SK-N-MC (cell line): ENCODE results near the gene CRTC1.
A peak's percentile ranks its signal among the peaks of the same experiment; 100 is the strongest.
"Not testable (repeated sequence)": the region's sequence is repeated elsewhere in the genome, so short reads cannot be mapped to it uniquely, and the experiment has no call there.

Experiments used
- DNase-seq: peaks from one replicate; pipeline ENCODE4 v3.0.0-alpha.2; 2011; ENCODE audit warnings: low read depth, low spot score
- H3K27ac ChIP-seq: fragments of 200-600 bp; sonication (generic); 2 replicates; pipeline ENCODE4 v1.5.1; 2016; ENCODE audit warnings: mixed run types
- H3K36me3 ChIP-seq: fragments of 200-600 bp; sonication (generic); 2 replicates; pipeline ENCODE4 v1.6.1; 2017; ENCODE audit warnings: antibody characterized with exemption, low read length, mixed read lengths; ENCODE audit not compliant: insufficient read depth
- H3K4me3 ChIP-seq: fragments of 200-600 bp; sonication (generic); 2 replicates; pipeline ENCODE4 v1.5.1; 2016
- H3K9ac ChIP-seq: fragments of 200-600 bp; sonication (generic); 2 replicates; pipeline ENCODE4 v1.8.0; 2017; ENCODE audit warnings: mixed run types, mixed read lengths; ENCODE audit not compliant: insufficient read length
- H3K9me3 ChIP-seq: fragments of 200-600 bp; sonication (generic); 2 replicates; pipeline ENCODE4 v1.6.1; 2017; ENCODE audit warnings: low read depth, mild to moderate bottlenecking, antibody characterized with exemption, low read length, moderate library complexity, mixed read lengths
- EZH2 ChIP-seq: fragments of 200-600 bp; sonication (generic); IDR thresholded peaks from one replicate; pipeline ENCODE4 v1.6.1; 2017; ENCODE audit warnings: antibody characterized with exemption
- FOXP2 ChIP-seq: optimal IDR thresholded peaks from 2 replicates; pipeline ENCODE3; 2011; ENCODE audit warnings: mild to moderate bottlenecking, moderate library complexity; ENCODE audit not compliant: insufficient read depth; ENCODE audit errors: extremely low read length, control extremely low read depth
- POLR2AphosphoS5 ChIP-seq: IDR thresholded peaks from 2 replicates; pipeline ENCODE4 v1.6.1; 2012; ENCODE audit warnings: mild to moderate bottlenecking, low read depth, low read length, borderline replicate concordance

Gene CRTC1

DNA sequence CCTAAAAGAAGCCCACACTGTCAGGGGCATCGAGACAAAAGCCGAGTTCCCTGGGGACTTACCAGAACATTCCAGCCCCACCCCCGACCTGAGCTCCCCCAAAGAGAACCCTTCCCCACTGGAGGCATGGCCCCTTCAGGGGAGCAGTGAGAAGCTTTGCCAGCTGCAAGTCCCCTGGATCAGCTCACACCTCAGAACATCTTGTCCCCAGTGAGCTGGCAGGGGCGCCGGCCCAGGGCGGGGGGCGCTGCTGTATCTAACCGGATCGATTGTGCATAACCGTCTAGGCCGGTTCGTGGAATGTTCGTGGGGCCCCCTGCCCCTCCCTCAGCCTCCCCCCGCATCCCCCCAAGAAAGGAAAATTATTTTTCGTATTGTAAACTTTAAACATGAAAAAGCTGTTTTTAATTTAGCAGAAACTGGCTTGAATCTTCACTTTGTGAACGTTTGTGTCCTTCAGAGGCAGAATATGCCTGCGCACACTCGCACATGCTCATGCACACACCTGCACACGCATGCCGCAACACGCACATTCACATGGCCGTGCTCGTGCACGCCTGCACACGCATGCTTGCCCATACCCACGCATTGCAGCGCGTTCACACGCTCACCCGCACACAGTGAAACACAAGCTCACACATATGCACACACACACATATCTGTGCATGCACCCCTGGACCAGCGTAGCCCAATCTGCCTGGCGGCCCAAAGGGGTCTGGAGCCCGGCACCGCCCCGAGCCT, 12.0 kb upstream of the CRTC1 start:
- DNase-seq = no peak
- H3K27ac ChIP-seq = no peak overlapping the region
- no peak overlapping the region for H3K9ac ChIP-seq
- H3K4me3 ChIP-seq = no peak overlapping the region
- no peaks in the 10 kb centered on the region; the same call in 1 of the 2 replicates for H3K36me3 ChIP-seq
- no peaks in the 10 kb centered on the region for H3K9me3 ChIP-seq
- TF ChIP-seq FOXP2 (no peak), POLR2AphosphoS5 (no peak)

DNA sequence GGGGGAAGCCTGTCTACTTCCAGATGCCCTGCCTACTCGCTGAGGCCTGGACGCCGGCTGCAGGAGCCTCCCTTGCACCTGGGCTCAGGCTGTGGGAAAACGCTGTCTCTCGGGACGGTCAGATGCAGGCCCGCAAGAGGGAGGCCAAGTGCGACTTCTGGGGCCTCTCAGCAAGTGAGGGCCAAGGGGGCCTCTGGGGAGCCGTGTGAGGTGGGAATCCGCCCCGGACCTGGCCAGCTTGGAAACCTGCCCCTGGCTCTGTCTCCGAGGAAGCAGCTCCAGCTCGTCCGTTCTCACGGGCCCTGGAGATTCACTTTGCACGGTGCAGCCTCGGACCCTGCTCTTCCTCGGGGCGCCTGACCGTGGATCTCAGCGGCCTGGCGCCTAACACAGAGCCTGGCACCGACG, 11.4 kb upstream of the CRTC1 start:
- TF ChIP-seq POLR2AphosphoS5 (no peak), EZH2 (no peak), FOXP2 (no peak)
- no peaks in the 10 kb centered on the region for H3K9me3 ChIP-seq
- no peak overlapping the region for H3K27ac ChIP-seq
- no peak overlapping the region for H3K9ac ChIP-seq
- no peak overlapping the region for H3K4me3 ChIP-seq
- no peak for DNase-seq
- no peaks in the 10 kb centered on the region; the same call in 1 of the 2 replicates for H3K36me3 ChIP-seq

GRCh38 chr19:18672606-18673337, 10.7 kb upstream of the CRTC1 start:
- Histone ChIP-seq H3K9ac (no peak overlapping the region), H3K27ac (no peak overlapping the region), H3K36me3 (no peaks in the 10 kb centered on the region; the same call in 1 of the 2 replicates), H3K9me3 (no peaks in the 10 kb centered on the region), H3K4me3 (no peak overlapping the region)
- no peak for DNase-seq
- TF ChIP-seq POLR2AphosphoS5 = no peak
- no peak for TF ChIP-seq FOXP2
- no peak for TF ChIP-seq EZH2

DNA sequence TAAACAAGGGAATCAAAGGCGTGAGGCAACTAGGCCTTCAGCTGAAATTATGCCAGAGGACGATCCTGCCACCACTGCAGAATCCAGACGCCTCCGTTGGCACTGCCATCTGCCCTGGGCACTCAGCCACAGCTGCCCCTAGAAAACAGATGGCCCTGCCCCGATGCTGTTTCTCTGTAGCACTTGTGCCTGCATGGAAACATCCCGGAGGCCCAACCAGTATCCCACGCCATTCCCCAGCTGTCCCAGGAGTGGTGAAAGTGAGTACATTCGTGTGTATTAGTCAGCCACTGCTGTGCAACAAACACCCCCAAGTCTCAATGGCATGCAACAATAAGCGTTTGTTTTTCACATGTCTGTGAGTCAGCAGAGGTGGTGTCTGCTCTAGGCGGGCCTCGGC, 8.9 kb upstream of the CRTC1 start:
- H3K4me3 ChIP-seq = no peak overlapping the region
- TF ChIP-seq POLR2AphosphoS5 = no peak
- TF ChIP-seq EZH2 = no peak
- no peak for TF ChIP-seq FOXP2
- no peak for DNase-seq
- no peak overlapping the region for H3K9ac ChIP-seq
- H3K27ac ChIP-seq = no peak overlapping the region
- no peaks in the 10 kb centered on the region for H3K9me3 ChIP-seq
- no peaks in the 10 kb centered on the region for H3K36me3 ChIP-seq

GRCh38 chr19:18675779-18676178, 7.7 kb upstream of the CRTC1 start:
- Histone ChIP-seq H3K9ac (no peak overlapping the region), H3K27ac (no peak overlapping the region), H3K36me3 (no peaks in the 10 kb centered on the region), H3K4me3 (no peak overlapping the region), H3K9me3 (no peaks in the 10 kb centered on the region)
- TF ChIP-seq POLR2AphosphoS5 (no peak), FOXP2 (no peak), EZH2 (no peak)
- no peak for DNase-seq

DNA sequence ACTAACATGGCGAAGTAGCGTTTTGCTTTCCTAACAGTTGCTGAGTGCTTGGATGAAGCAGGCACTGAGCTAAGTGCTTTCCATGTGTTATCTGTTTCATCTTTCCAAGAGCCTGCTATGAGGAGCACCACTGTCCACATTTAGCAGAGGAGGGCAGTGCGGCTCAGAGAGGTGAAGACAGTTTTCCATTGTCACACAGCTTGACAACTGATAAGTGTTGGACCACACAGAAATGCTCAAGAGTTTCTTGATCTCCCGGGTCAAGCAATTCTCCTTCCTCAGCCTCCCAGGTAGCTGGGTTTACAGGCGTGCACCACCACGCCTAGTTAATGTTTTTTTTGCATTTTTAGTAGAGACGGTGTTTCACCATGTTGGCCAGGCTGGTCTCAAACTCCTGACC, 6.8 kb upstream of the CRTC1 start:
- no peak for TF ChIP-seq POLR2AphosphoS5
- TF ChIP-seq FOXP2 = no peak
- TF ChIP-seq EZH2 = no peak
- no peak overlapping the region for H3K4me3 ChIP-seq
- no peak for DNase-seq
- no peak overlapping the region for H3K27ac ChIP-seq
- H3K36me3 ChIP-seq = no peaks in the 10 kb centered on the region
- H3K9me3 ChIP-seq = no peaks in the 10 kb centered on the region
- H3K9ac ChIP-seq = no peak overlapping the region

DNA sequence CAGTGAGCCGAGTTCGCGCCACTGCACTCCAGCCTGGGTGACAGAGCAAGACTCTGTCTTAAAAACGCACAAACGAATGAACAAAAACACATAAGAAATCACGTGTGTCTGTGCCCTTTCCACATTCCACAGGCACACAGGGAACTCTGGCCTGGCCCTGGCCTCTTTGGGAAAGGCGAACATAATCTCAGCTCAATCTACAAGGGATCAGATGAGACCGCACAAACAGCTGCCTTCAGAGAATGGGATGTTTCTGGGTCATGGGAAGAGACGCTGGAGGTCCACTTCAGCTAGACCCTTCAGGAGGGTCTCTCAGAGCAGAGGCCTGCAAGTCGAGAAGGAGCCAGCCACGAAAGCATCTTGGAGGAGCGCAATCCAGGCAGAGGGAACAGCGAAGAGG, 6.3 kb upstream of the CRTC1 start:
- Histone ChIP-seq H3K27ac (no peak overlapping the region), H3K4me3 (no peak overlapping the region), H3K9me3 (no peaks in the 10 kb centered on the region), H3K9ac (no peak overlapping the region), H3K36me3 (no peaks in the 10 kb centered on the region)
- TF ChIP-seq EZH2 = no peak
- no peak for TF ChIP-seq FOXP2
- no peak for TF ChIP-seq POLR2AphosphoS5
- no peak for DNase-seq

DNA sequence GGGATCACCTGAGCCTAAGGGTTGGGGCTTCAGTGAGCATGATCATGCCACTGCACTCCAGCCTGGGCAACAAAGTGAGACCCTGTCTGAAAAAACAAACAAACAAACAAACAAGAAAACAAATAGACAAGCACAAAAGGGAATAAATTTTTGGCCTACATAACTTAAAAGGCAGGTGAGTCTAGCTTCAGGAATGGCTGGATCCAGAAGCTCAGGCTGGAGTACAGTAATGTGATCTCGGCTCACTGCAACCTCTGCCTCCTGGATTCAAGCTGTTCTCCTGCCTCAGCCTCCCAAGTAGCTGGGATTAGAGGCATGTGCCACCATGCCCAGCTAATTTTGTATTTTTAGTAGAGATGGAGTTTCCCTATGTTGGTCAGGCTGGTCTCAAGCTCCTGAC, 3.3 kb upstream of the CRTC1 start:
- not testable (repeated sequence) for H3K9me3 ChIP-seq, DNase-seq, H3K9ac ChIP-seq, H3K36me3 ChIP-seq, H3K27ac ChIP-seq, H3K4me3 ChIP-seq

GRCh38 chr19:18682807-18683108, 722 bp upstream of the CRTC1 start:
- no peak for DNase-seq
- TF ChIP-seq EZH2 (no peak), FOXP2 (no peak), POLR2AphosphoS5 (no peak)
- H3K9ac ChIP-seq = peak overlapping the region; percentile 90
- H3K36me3 ChIP-seq = no peaks in the 10 kb centered on the region
- H3K4me3 ChIP-seq = peak overlapping the region; percentile 98
- no peak overlapping the region for H3K27ac ChIP-seq
- H3K9me3 ChIP-seq = no peaks in the 10 kb centered on the region
